KMS-11 (cell line): ENCODE measurements around the gene SBK2.
"Not testable (repeated sequence)": the region's sequence is repeated elsewhere in the genome, so short reads cannot be mapped to it uniquely, and the experiment has no call there.

ENCODE experiments used
- H2AFZ ChIP-seq: fragments of 200-600 bp; sonication (generic); 2 replicates; pipeline ENCODE4 v1.6.1; 2016; ENCODE audit warnings: antibody characterized with exemption, mixed run types, low read depth
- H3K27ac ChIP-seq: fragments of 200-600 bp; sonication (generic); 2 replicates; pipeline ENCODE4 v1.6.1; 2016; ENCODE audit warnings: mild to moderate bottlenecking, mixed run types
- H3K27me3 ChIP-seq: fragments of 200-600 bp; sonication (generic); 2 replicates; pipeline ENCODE4 v1.6.1; 2017; ENCODE audit warnings: mild to moderate bottlenecking, low read depth, mixed run types, moderate library complexity; ENCODE audit not compliant: insufficient read depth
- H3K36me3 ChIP-seq: fragments of 200-600 bp; sonication (generic); 2 replicates; pipeline ENCODE4 v1.6.1; 2017; ENCODE audit warnings: mild to moderate bottlenecking, mixed run types; ENCODE audit not compliant: insufficient read depth
- H3K4me1 ChIP-seq: fragments of 200-600 bp; sonication (generic); 2 replicates; pipeline ENCODE4 v1.6.1; 2016; ENCODE audit warnings: mild to moderate bottlenecking, low read depth, mixed run types; ENCODE audit not compliant: poor library complexity, severe bottlenecking
- H3K4me2 ChIP-seq: fragments of 200-600 bp; sonication (generic); 2 replicates; pipeline ENCODE4 v1.7.0; 2016; ENCODE audit warnings: mild to moderate bottlenecking, mixed run types
- H3K4me3 ChIP-seq: fragments of 200-600 bp; sonication (generic); IDR thresholded peaks from 2 replicates; pipeline ENCODE4 v1.6.1; 2017; ENCODE audit warnings: low read depth, low read length, mixed read lengths; ENCODE audit not compliant: insufficient read depth
- H3K79me2 ChIP-seq: fragments of 200-600 bp; sonication (generic); 2 replicates; pipeline ENCODE4 v1.6.1; 2016; ENCODE audit warnings: low read depth, mixed run types; ENCODE audit not compliant: insufficient read depth
- H3K9ac ChIP-seq: fragments of 200-600 bp; sonication (generic); 2 replicates; pipeline ENCODE4 v1.6.1; 2016; ENCODE audit warnings: mild to moderate bottlenecking, mixed run types
- H4K20me1 ChIP-seq: fragments of 200-600 bp; sonication (generic); 2 replicates; pipeline ENCODE4 v1.6.1; 2016; ENCODE audit warnings: mild to moderate bottlenecking, mixed run types; ENCODE audit not compliant: insufficient read depth
- TF ChIP-seq, protein P1 (sequence below): fragments of 200-600 bp; sonication (generic); conservative IDR thresholded peaks from 2 replicates; pipeline ENCODE4 v1.6.1; 2017; ENCODE audit warnings: low read depth, mild to moderate bottlenecking, antibody characterized with exemption, low read length, moderate library complexity, mixed read lengths

SBK2 gene, protein sequence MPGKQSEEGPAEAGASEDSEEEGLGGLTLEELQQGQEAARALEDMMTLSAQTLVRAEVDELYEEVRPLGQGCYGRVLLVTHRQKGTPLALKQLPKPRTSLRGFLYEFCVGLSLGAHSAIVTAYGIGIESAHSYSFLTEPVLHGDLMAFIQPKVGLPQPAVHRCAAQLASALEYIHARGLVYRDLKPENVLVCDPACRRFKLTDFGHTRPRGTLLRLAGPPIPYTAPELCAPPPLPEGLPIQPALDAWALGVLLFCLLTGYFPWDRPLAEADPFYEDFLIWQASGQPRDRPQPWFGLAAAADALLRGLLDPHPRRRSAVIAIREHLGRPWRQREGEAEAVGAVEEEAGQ

DNA sequence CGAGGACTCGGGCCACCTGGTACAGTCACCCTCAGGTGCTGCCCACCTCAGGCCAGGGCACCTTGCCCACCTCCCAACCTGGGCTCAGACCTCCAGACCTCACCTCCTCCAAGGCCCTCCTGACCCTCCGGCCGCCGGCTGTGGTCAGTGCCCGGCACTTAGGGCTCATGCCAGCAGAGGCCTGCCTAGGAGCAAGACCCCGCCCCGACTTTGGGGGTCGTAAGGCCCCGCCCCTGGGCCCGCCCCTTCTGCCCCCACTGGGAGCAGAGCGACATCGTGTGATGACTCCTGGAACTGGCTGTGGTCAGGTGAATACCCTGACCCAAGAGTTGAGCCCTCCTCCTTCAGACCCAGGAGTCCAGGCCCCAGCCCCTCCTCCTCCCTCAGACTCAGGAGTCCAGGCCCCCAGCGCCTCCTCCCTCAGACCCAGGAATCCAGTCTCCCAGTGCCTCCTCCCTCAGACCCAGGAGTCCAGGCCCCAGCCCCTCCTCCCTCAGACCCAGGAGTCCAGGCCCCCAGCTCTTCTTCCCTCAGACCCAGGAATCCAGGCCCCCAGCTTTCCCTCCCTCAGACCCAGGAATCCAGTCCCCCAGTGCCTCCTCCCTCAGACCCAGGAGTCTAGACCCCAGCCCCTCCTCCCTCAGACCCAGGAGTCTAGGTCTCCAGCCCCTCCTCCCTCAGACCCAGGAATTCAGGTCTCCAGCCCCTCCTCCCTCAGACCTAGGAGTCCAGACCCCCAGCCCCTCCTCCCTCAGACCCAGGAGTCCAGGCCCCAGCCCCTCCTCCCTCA is at the start of gene SBK2:
TSS of gene SBK2 (minus strand) at position 183 of the 790 bp plus-strand sequence. CDS start 839 bp downstream, outside the sequence.
- H3K79me2 ChIP-seq: no peaks in the 10 kb centered on the region
- no peaks in the 10 kb centered on the region for H4K20me1 ChIP-seq
- no peak within 1 kb of the TSS for H3K27ac ChIP-seq
- H3K27me3 ChIP-seq: peaks cover 30% of the 10 kb centered on the region
- H3K36me3 ChIP-seq: no peaks in the 10 kb centered on the region
- H2AFZ ChIP-seq: no peak within 1 kb of the TSS
- H3K9ac ChIP-seq: no peak within 1 kb of the TSS
- TF ChIP-seq, protein P1, sequence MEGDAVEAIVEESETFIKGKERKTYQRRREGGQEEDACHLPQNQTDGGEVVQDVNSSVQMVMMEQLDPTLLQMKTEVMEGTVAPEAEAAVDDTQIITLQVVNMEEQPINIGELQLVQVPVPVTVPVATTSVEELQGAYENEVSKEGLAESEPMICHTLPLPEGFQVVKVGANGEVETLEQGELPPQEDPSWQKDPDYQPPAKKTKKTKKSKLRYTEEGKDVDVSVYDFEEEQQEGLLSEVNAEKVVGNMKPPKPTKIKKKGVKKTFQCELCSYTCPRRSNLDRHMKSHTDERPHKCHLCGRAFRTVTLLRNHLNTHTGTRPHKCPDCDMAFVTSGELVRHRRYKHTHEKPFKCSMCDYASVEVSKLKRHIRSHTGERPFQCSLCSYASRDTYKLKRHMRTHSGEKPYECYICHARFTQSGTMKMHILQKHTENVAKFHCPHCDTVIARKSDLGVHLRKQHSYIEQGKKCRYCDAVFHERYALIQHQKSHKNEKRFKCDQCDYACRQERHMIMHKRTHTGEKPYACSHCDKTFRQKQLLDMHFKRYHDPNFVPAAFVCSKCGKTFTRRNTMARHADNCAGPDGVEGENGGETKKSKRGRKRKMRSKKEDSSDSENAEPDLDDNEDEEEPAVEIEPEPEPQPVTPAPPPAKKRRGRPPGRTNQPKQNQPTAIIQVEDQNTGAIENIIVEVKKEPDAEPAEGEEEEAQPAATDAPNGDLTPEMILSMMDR: no peak
- no peaks in the 10 kb centered on the region for H3K4me1 ChIP-seq
- H3K4me3 ChIP-seq: no peak within 1 kb of the TSS
- no peak within 1 kb of the TSS for H3K4me2 ChIP-seq

DNA sequence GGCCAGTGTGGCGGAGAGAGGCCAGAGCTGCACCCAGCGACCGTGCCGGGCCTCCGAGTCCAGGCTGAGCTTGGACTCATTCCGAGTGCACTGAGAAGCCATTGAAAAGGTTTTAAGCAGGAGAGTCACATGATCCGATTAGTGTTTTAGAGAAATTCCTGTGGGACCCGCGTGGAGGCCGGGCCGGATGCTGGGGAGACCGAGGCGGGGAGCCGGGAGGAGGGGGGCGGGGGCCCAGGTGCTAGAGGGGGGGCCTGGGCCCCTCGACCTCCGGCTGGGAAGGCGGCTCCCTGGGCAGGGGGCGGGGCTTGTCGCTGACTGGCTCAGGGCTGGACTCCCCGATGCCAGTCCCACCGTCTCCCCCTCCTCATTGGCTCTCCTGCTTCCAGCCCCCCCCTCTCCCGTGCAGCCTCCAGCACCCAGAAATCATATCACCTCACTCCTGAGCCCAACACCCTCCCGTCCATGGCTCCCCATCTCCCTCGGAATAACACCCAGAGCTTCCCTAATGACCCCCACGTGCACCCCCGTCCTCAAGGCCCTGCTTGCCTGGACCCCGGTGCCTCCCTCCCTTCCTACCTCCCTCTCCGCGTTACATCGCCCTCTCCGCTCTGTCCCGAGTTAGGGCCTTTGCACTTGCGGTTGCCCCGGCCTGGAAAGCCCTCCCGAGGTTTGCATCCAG is 48.9 kb upstream of the SBK2 start:
- Histone ChIP-seq H3K27ac (no peak overlapping the region), H3K4me3 (no peak overlapping the region), H3K79me2 (no peaks in the 10 kb centered on the region), H2AFZ (no peak overlapping the region), H3K9ac (no peak overlapping the region), H3K4me1 (peaks cover 6% of the 10 kb centered on the region), H3K36me3 (no peaks in the 10 kb centered on the region), H4K20me1 (no peaks in the 10 kb centered on the region), H3K27me3 (peaks cover 26% of the 10 kb centered on the region), H3K4me2 (no peak overlapping the region)
- TF ChIP-seq, protein P1: no peak

DNA sequence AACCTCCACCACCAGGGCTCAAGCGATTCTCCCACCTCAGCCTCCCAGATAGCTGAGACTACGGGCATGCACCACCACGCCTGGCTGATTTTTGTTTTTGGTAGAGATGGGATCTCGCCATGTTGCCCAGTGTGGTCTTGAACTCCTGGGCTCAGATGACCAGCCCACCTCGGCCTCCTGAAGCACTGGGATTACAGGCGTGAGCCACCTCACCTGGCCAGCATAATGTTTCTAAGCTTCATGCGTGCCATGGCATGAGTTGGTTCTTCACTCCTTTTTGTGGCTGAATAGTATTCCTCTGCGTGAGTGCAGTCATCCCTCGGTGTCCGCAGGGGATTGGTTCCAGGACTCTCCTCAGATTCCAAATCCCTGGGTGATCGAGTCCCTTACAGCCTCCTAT is 47.9 kb upstream of the SBK2 start:
- H3K4me3 ChIP-seq: no peak overlapping the region
- H3K79me2 ChIP-seq: no peaks in the 10 kb centered on the region
- no peak overlapping the region for H3K4me2 ChIP-seq
- H2AFZ ChIP-seq: no peak overlapping the region
- TF ChIP-seq, protein P1: no peak
- no peak overlapping the region for H3K27ac ChIP-seq
- H3K36me3 ChIP-seq: no peaks in the 10 kb centered on the region
- no peak overlapping the region for H3K9ac ChIP-seq
- H3K27me3 ChIP-seq: peaks cover 26% of the 10 kb centered on the region
- H4K20me1 ChIP-seq: no peaks in the 10 kb centered on the region
- peaks cover 6% of the 10 kb centered on the region for H3K4me1 ChIP-seq

DNA sequence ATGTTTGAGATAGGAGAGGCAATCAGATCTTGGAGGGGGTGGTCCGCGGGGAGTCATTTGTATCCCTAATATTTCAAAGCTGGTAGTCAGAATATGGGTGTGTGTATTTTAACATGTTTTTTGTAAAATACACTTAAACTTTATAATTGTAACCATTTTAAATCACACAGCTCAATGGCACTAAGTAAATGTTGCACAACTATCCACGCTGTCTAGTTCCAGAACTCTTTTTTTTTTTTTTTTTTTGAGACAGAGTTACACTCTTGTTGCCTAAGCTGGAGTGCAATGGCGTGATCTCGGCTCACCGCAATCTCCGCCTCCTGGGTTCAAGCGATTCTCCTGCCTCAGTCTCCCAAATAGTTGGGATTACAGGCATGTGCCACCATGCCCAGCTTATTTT is 47.0 kb upstream of the SBK2 start:
- H3K4me3 ChIP-seq, H3K79me2 ChIP-seq, H3K9ac ChIP-seq, H3K4me1 ChIP-seq, H3K27ac ChIP-seq, H3K36me3 ChIP-seq, H2AFZ ChIP-seq, H4K20me1 ChIP-seq, H3K4me2 ChIP-seq: not testable (repeated sequence)
- H3K27me3 ChIP-seq: peaks cover 26% of the 10 kb centered on the region

DNA sequence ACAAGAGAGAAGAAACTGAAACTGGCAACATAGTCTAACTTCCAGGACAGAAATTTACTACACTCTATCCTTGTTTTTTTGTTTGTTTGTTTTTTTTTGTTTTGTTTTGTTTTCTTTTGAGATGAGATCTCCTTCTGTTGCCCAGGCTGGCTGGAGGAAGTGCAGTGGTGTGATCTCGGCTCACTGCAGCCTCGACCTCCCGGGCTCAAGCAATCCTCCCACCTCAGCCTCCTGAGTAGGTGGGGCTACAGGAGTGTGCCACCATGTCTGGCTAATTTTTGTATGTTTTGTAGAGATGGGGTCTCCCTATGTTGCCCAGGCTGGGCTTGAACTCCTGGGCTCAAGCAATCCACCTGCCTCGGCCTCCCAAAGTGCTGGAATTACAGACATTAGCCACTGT is 45.4 kb upstream of the SBK2 start:
- H3K4me2 ChIP-seq, H3K27ac ChIP-seq, H4K20me1 ChIP-seq, H2AFZ ChIP-seq, H3K9ac ChIP-seq, H3K36me3 ChIP-seq, H3K4me1 ChIP-seq, H3K79me2 ChIP-seq, H3K4me3 ChIP-seq: not testable (repeated sequence)
- peaks cover 26% of the 10 kb centered on the region for H3K27me3 ChIP-seq
